Measurements from ENCODE around the gene P2RY2. TPM values are rescaled to one million over a fixed set of nuclear protein-coding genes. Genes with fewer than 3 reads are reported as not detected.

The P2RY2 gene
- total and polyA plus RNA-seq, 7 donors = 18.7 to 90.9 (median 44.2) TPM

- 75 to 80% (median 77%) methylated on average over 8 of the region's 8 CpGs for WGBS, 3 donors
- Histone ChIP-seq H3K9me3 (no peaks in the 10 kb centered on the region), H3K36me3 (ENCODE audit: insufficient read depth in 1 of 2, low read depth in 1 of 2) (no peaks in the 10 kb centered on the region), H3K27ac (peak overlapping the region; percentile 76), H3K4me3 (no peak overlapping the region), H3K27me3 (ENCODE audit: insufficient read depth in 3 of 3, low read length in 2 of 3) (no peaks in the 10 kb centered on the region), H3K4me1 (peaks cover 38% of the 10 kb centered on the region)
- intact Hi-C loops (cut with DNase I) = loop anchor here in 1 of 2 donors (5.0 kb wide), 1 partner anchor 148 kb away; no protein-coding TSS in a partner anchor
- no peak for ATAC-seq
- TF ChIP-seq CTCF (IDR thresholded peaks at IDR 0.05) = no peak
- no peak for DNase-seq
Measured at GRCh38 chr11:73189315-73189714, 28.8 kb upstream of the P2RY2 start.

- no peaks in the 10 kb centered on the region for H3K36me3 ChIP-seq (ENCODE audit: insufficient read depth in 1 of 2, low read depth in 1 of 2)
- no peaks in the 10 kb centered on the region for H3K27me3 ChIP-seq (ENCODE audit: insufficient read depth in 3 of 3, low read length in 2 of 3)
- H3K9me3 ChIP-seq = no peaks in the 10 kb centered on the region
- no peak overlapping the region for H3K4me3 ChIP-seq
- intact Hi-C loops (cut with DNase I) = loop anchor here in 1 of 2 donors (5.0 kb wide), 1 partner anchor 147 kb away; no protein-coding TSS in a partner anchor
- TF ChIP-seq CTCF (IDR thresholded peaks at IDR 0.05) = no peak
- 49 to 60% (median 51%) methylated on average over 5 of the region's 5 CpGs for WGBS, 3 donors
- peaks cover 38% of the 10 kb centered on the region for H3K4me1 ChIP-seq
- H3K27ac ChIP-seq = no peak overlapping the region
- ATAC-seq (no peak), DNase-seq (no peak)
Measured at GRCh38 chr11:73189723-73190556, 28.1 kb upstream of the P2RY2 start.

GRCh38 chr11:73190557-73190885, 27.6 kb upstream of the P2RY2 start:
- peaks cover 35% of the 10 kb centered on the region for H3K4me1 ChIP-seq
- H3K9me3 ChIP-seq = no peaks in the 10 kb centered on the region
- H3K4me3 ChIP-seq = no peak overlapping the region
- intact Hi-C loops (cut with DNase I) = no loop called here
- 95 to 100% (median 96%) methylated on average over 3 of the region's 3 CpGs for WGBS, 3 donors
- no peak for ATAC-seq
- TF ChIP-seq CTCF (IDR thresholded peaks at IDR 0.05) = no peak
- no peaks in the 10 kb centered on the region for H3K27me3 ChIP-seq (ENCODE audit: insufficient read depth in 3 of 3, low read length in 2 of 3)
- no peak for DNase-seq
- H3K27ac ChIP-seq = no peak overlapping the region
- no peaks in the 10 kb centered on the region for H3K36me3 ChIP-seq (ENCODE audit: insufficient read depth in 1 of 2, low read depth in 1 of 2)

GRCh38 chr11:73191151-73191550, 26.9 kb upstream of the P2RY2 start:
- TF ChIP-seq CTCF (IDR thresholded peaks at IDR 0.05) = no peak
- intact Hi-C loops (cut with DNase I) = no loop called here
- Histone ChIP-seq H3K4me1 (peaks cover 30% of the 10 kb centered on the region), H3K4me3 (no peak overlapping the region), H3K27ac (no peak overlapping the region), H3K36me3 (ENCODE audit: insufficient read depth in 1 of 2, low read depth in 1 of 2) (no peaks in the 10 kb centered on the region), H3K9me3 (no peaks in the 10 kb centered on the region), H3K27me3 (ENCODE audit: insufficient read depth in 3 of 3, low read length in 2 of 3) (no peaks in the 10 kb centered on the region)
- WGBS, 3 donors = 73 to 78% (median 76%) methylated on average over 6 of the region's 6 CpGs
- ATAC-seq (no peak), DNase-seq (no peak)

Measured in psoas muscle (tissue), 8 donors.